GM12874 (cell line): ENCODE measurements around the gene VASN.

ENCODE experiments used
- TF ChIP-seq, protein P1 (sequence below): IDR thresholded peaks from 2 replicates; pipeline ENCODE4 v1.5.1; 2011; ENCODE audit warnings: low read depth, mild to moderate bottlenecking, control low read depth, low read length, moderate library complexity; ENCODE audit not compliant: insufficient read depth

The VASN gene

DNA sequence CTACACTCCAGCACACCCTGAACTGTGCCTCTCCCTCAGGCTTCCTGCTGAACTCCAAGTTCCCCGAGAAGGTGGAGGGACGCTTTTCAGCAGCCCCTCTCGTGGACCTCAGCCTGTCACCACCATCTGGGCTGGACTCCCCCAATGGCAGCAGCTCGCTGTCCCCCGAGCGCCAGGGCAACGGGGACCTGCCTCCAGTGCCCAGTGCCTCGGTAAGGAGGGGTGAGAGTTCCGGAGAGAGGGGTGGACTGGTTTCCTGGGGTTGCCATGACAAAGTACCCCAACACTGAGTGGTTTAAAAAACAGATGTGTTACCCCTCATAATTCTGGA, 38.4 kb upstream of the VASN start:
- TF ChIP-seq, protein P1, sequence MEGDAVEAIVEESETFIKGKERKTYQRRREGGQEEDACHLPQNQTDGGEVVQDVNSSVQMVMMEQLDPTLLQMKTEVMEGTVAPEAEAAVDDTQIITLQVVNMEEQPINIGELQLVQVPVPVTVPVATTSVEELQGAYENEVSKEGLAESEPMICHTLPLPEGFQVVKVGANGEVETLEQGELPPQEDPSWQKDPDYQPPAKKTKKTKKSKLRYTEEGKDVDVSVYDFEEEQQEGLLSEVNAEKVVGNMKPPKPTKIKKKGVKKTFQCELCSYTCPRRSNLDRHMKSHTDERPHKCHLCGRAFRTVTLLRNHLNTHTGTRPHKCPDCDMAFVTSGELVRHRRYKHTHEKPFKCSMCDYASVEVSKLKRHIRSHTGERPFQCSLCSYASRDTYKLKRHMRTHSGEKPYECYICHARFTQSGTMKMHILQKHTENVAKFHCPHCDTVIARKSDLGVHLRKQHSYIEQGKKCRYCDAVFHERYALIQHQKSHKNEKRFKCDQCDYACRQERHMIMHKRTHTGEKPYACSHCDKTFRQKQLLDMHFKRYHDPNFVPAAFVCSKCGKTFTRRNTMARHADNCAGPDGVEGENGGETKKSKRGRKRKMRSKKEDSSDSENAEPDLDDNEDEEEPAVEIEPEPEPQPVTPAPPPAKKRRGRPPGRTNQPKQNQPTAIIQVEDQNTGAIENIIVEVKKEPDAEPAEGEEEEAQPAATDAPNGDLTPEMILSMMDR = no peak

DNA sequence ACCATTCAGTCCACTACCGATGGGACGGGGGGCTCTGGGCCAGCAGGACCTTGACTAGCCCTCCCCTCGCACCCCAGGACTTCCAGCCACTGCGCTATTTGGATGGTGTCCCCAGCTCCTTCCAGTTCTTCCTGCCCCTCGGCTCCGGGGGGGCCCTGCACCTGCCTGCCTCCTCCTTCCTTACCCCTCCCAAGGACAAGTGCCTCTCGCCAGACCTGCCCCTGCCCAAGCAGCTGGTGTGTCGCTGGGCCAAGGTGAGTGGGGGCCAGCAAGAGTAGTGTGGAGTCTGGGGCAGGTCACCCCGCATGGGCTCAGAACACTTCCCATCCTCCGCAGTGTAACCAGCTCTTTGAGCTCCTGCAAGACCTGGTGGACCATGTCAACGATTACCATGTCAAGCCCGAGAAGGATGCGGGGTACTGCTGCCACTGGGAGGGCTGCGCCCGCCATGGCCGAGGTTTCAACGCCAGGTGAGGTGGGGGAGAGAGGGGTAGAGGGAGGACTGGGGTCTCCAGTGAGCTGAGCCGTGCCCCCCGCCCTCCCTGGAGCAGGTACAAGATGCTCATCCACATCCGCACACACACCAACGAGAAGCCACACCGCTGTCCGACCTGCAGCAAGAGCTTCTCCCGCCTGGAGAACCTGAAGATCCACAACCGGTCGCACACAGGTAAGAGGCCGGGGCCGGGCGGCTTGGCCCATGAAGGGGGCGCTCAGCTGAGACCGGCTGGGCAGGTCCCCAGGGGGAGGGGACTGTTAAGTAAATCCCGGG, 36.7 kb upstream of the VASN start:
- TF ChIP-seq, protein P1 = no peak

DNA sequence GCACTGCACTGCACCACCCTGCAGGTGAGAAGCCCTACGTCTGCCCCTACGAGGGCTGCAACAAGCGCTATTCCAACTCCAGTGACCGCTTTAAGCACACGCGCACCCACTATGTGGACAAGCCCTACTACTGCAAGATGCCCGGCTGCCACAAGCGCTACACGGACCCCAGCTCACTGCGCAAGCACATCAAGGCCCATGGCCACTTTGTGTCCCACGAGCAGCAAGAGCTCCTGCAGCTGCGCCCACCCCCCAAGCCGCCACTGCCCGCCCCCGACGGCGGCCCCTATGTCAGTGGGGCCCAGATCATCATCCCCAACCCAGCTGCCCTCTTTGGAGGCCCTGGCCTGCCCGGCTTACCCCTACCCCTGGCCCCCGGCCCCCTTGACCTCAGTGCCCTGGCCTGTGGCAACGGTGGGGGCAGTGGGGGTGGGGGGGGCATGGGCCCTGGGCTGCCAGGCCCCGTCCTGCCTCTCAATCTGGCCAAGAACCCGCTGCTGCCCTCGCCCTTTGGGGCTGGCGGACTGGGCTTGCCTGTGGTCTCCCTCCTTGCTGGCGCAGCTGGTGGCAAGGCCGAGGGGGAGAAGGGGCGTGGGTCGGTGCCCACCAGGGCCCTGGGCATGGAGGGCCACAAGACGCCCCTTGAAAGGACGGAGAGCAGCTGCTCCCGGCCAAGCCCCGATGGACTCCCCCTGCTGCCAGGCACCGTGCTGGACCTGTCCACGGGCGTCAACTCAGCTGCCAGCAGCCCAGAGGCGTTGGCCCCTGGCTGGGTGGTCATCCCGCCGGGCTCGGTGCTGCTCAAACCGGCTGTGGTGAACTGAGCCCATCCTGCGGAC, 34.7 kb upstream of the VASN start:
- TF ChIP-seq, protein P1 = no peak

DNA sequence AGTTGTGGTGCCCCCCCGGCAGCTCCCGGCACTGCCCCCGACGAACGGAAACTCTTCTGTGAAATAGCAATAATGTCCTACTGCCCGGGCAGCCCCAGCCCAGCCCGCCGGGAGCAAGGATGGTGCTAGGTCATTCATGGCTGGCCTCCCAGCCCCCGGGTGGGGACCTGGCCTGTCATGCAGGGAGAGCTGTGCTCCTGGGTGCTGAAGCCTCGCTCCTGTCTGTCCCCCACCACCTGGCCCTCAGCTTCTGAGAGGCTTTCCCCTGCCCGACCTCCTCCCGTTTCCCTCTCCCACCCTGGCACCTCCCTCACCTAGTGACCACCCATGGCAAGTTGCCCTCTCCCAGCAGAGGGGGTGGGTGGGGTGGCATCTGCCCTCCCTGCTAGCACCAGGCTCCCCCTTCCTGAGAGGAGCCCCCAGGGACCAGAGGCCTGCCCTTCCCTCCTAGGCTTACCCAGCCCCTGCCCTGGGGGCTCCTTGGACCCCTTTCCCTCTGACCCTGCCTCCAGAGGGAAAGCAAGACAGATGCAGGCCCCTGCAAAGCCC, 34.0 kb upstream of the VASN start:
- TF ChIP-seq, protein P1 = no peak

DNA sequence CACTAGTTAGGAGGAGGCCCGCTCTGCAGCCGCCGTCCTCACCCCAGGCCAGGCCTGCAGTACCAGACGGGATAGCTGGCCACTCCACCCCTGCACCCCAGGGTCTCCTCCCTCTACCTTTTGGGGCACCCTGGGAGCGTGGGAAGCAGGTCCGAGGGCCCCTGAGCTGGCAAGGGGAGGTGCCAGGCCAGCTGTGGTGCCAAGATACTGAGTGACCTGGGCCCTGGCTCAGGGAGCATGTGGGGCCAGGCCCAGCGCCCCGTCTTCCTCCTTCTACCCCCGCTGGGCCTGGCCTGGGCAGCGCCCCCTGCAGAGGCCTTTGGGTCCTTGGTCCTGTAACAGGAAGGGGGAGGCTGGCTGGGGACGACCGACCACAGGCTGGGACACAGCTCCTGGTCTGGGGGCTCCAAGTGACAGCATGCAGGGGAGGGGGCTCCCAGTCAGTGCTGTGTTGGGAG, 33.5 kb upstream of the VASN start:
- TF ChIP-seq, protein P1 = no peak

DNA sequence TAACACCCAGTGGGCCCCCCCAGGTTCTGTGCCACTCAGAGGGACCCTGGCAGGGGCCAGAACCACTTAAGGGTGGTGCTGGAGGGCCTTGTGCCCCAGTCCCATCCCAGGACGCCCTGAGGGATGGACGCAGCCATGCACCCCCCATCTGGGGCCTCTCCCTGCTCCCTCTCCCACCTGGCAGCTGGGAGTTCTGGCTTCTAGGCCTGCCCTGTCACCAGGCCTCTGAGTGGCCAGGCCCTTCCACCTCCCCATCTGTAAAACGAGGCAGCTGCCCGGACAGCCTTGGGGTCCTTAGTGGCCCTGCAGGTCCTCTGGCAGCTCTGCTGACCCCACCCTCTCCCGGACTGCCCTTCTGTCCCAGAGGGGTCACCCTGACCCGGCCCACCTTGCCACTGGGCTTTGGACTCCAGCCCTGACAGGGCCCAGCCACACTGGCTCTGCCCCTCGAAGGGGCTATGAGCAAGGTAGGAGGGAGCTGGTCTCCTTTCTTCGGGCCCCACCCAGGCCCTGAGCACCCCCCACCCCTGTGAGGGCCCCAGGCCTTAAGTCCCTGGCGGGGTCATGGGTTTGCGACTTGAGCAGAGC, 32.8 kb upstream of the VASN start:
- TF ChIP-seq, protein P1 = no peak

DNA sequence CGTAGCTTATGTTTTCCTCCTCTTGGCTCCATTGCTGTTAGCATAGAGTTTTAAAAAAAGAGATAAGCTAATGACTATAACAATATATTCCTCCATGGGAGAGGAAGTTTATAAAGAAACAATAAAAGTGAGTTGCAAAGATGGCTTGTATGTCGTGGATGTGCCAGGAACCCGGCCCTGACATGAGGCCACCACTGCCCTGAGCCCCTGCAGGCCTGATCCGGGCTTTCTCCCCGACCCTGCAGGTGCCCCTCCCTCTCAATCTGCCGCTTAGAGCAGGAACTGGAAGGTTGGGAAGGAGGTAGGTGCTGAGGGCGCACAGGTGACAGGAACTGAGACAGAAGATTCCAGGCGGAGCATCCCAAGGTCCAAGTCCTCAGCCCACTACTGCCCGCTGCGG, 32.2 kb upstream of the VASN start:
- TF ChIP-seq, protein P1 = no peak
